H54 (cell line): Measurements from ENCODE around the gene PSME3IP1.

Experiments used
- DNase-seq: peaks from one replicate; pipeline ENCODE4 v3.0.0; 2011; ENCODE audit warnings: low spot score, mixed read lengths; ENCODE audit not compliant: insufficient read length
- FAIRE-seq: peaks from 3 replicates; lab custom pipeline; 2011; peaks lifted over from hg19 to GRCh38; lab: Jason Lieb, UNC
- POLR2A ChIP-seq: IDR thresholded peaks from 2 replicates; pipeline ENCODE4 v1.6.1; 2011; ENCODE audit warnings: low read depth, mild to moderate bottlenecking, low read length

Gene PSME3IP1

GRCh38 chr16:57167538-57167937 lies 18.3 kb downstream of the PSME3IP1 start:
- FAIRE-seq: no peak
- no peak for TF ChIP-seq POLR2A

GRCh38 chr16:57166951-57167350 lies 18.9 kb downstream of the PSME3IP1 start:
- FAIRE-seq (no peak), DNase-seq (no peak)
- TF ChIP-seq POLR2A: no peak

More at GRCh38 chr16:57167538-57167937, 18.3 kb downstream of the PSME3IP1 start:
- DNase-seq: no peak

- DNase-seq (no peak), FAIRE-seq (no peak)
- TF ChIP-seq POLR2A: no peak
Observed at GRCh38 chr16:57166451-57166850, 19.4 kb downstream of the PSME3IP1 start.

- no peak for DNase-seq
- no peak for TF ChIP-seq POLR2A
Observed at GRCh38 chr16:57165938-57166337, 19.9 kb downstream of the PSME3IP1 start.

GRCh38 chr16:57165483-57165882 lies 20.4 kb downstream of the PSME3IP1 start:
- FAIRE-seq: no peak
- no peak for DNase-seq
- TF ChIP-seq POLR2A: no peak

More at GRCh38 chr16:57165938-57166337, 19.9 kb downstream of the PSME3IP1 start:
- no peak for FAIRE-seq

GRCh38 chr16:57163842-57164241 lies 22.0 kb downstream of the PSME3IP1 start:
- no peak for TF ChIP-seq POLR2A
- no peak for DNase-seq
- FAIRE-seq: peak; percentile 50

- DNase-seq: no peak
- FAIRE-seq: no peak
- no peak for TF ChIP-seq POLR2A
Observed at GRCh38 chr16:57159447-57159846, 26.4 kb downstream of the PSME3IP1 start.

GRCh38 chr16:57157533-57157932 lies 28.3 kb downstream of the PSME3IP1 start:
- FAIRE-seq (no peak), DNase-seq (no peak)
- no peak for TF ChIP-seq POLR2A

- DNase-seq (no peak), FAIRE-seq (no peak)
- no peak for TF ChIP-seq POLR2A
Observed at GRCh38 chr16:57156351-57156703, 29.5 kb downstream of the PSME3IP1 start.

- no peak for FAIRE-seq
- no peak for TF ChIP-seq POLR2A
- DNase-seq: no peak
Observed at GRCh38 chr16:57155702-57156350, 30.0 kb downstream of the PSME3IP1 start.

GRCh38 chr16:57153841-57154240 lies 32.0 kb downstream of the PSME3IP1 start:
- no peak for FAIRE-seq
- no peak for DNase-seq
- no peak for TF ChIP-seq POLR2A

- no peak for DNase-seq
- no peak for TF ChIP-seq POLR2A
- FAIRE-seq: no peak
Observed at GRCh38 chr16:57152096-57153093, 33.4 kb downstream of the PSME3IP1 start.

- DNase-seq (no peak), FAIRE-seq (no peak)
- TF ChIP-seq POLR2A: no peak
Observed at GRCh38 chr16:57151369-57151768, 34.5 kb downstream of the PSME3IP1 start.

- FAIRE-seq: no peak
- no peak for TF ChIP-seq POLR2A
- no peak for DNase-seq
Observed at GRCh38 chr16:57150682-57151330, 35.0 kb downstream of the PSME3IP1 start.
